ENCODE data around the gene PCBP4. TPM values are rescaled to one million over a fixed set of nuclear protein-coding genes. Genes with fewer than 3 reads are reported as not detected.

The PCBP4 gene
- total and polyA plus RNA-seq, 8 donors, result 12.5 to 122 (median 30.0) TPM

DNA sequence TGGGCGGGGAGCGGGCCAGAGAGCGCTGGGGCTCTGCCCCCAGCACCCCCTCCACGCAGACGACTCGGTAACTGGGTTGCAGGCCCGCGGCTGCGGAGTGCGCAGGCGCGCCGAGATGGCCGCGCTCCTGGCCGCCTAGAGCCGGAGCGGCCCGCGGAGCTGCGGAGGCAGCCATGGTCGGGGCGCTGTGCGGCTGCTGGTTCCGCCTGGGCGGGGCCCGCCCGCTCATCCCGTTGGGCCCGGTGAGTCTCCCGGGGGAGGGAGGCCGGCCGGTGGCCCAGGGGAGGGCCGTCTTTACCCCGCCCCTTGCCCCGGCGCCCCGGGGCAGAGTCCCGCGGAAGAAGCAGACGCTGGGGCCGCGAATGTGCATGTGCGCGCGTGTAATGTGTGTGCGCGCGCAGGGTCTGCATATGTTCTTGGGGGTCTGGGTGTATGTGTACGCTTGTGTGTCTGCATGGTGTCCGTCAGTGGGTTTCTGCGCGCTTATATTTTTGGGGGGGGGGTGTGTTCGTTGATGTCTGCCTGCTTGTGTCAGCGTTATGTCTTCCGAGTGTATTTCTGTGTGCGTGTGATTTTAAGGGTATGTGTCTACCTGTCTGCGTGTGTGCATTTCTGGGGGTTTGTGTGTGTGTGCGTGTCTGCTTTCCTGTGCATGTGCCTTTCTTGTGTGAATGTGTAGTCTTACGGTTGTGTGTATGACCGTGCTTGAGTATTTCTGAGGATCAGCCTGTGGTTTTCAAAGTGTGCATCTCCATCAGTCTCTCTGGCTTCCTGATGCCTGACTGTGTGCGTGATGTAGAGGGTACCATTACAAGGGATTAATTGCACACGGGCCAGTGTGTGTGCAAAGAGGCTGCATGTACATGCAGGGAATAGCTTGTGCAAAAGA is 8.0 kb upstream of the PCBP4 start, which contains the start of gene ABHD14A:
ABHD14A (plus strand) TSS at position 102 of the 889 bp plus-strand sequence; CDS start at position 174, 72 bp downstream.
- TF ChIP-seq POLR2A (IDR thresholded peaks at IDR 0.05) (no peak), POLR2AphosphoS5 (IDR thresholded peaks at IDR 0.05) (peak; percentile 3 to 71 (median 65)), CTCF (IDR thresholded peaks at IDR 0.05) (no peak), EP300 (IDR thresholded peaks at IDR 0.05) (no peak)
- peaks cover 0 to 9% (median 2%) of the 10 kb centered on the region in 4 donors for H3K36me3 ChIP-seq
- peaks cover 21 to 62% (median 49%) of the 10 kb centered on the region in 4 donors for H3K4me1 ChIP-seq
- H3K27me3 ChIP-seq, result no peaks in the 10 kb centered on the region
- peak; percentile 78 to 93 for DNase-seq
- no peaks in the 10 kb centered on the region for H3K9me3 ChIP-seq
- peak within 1 kb of the TSS; percentile 61 to 75 (median 65) for H3K4me3 ChIP-seq
- whole genome bisulfite sequencing, 5 donors, result 0 to 1% (median 0%) methylated on average over 26 to 63 of the region's 63 CpGs
- H3K27ac ChIP-seq, result peak within 1 kb of the TSS; percentile 88 to 97 (median 95)
- intact Hi-C loops (cut with DNase I; ENCODE audit: low total_unique reads), result no loop called here

GRCh38 chr3:51974277-51974962 is 7.2 kb upstream of the PCBP4 start:
- Histone ChIP-seq H3K27me3 (no peaks in the 10 kb centered on the region), H3K9me3 (no peaks in the 10 kb centered on the region), H3K4me1 (peaks cover 21 to 70% (median 50%) of the 10 kb centered on the region in 4 donors), H3K27ac (peak overlapping the region; percentile 88 to 97 (median 95)), H3K4me3 (peak overlapping the region; percentile 61 to 75 (median 65)), H3K36me3 (peaks cover 0 to 7% (median 2%) of the 10 kb centered on the region in 4 donors)
- intact Hi-C loops (cut with DNase I; ENCODE audit: low total_unique reads), result no loop called here
- 5 to 15% (median 13%) methylated on average over 20 to 30 of the region's 30 CpGs for WGBS, 5 donors
- peak in 1 of 2 donors; percentile 63 for DNase-seq
- TF ChIP-seq POLR2AphosphoS5 (IDR thresholded peaks at IDR 0.05) (no peak), CTCF (IDR thresholded peaks at IDR 0.05) (peak in 1 of 7 experiments; percentile 25)

DNA sequence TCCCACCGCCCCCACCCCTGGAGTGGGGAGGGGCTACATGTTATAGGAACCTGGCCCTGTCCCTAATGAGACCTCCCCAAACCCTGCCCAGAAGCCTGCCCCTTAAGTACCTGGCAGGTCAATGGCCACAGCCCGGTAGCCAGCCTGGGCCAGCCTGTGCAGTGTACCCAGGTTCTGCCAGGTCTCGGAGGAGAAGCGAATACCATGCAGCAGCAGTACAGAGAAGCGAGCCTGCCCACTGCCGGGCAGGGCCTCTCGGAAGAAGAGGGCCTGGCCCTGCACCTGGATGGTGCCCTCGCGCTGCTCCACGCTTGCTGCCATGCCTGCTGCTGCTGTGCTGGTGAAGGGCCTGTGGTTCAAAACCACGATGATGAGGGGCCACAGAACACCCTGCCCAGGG is 4.1 kb upstream of the PCBP4 start:
- H3K36me3 ChIP-seq, result peaks cover 0 to 7% (median 2%) of the 10 kb centered on the region in 4 donors
- H3K27ac ChIP-seq, result peak overlapping the region in 3 of 5 donors; percentile 8 to 42 (median 19)
- H3K27me3 ChIP-seq, result peaks cover 0 to 5% (median 0%) of the 10 kb centered on the region in 3 donors
- intact Hi-C loops (cut with DNase I; ENCODE audit: low total_unique reads), result no loop called here
- DNase-seq, result no peak
- TF ChIP-seq CTCF (IDR thresholded peaks at IDR 0.05), result no peak
- no peak for TF ChIP-seq POLR2A (IDR thresholded peaks at IDR 0.05)
- no peak for TF ChIP-seq POLR2AphosphoS5 (IDR thresholded peaks at IDR 0.05)
- TF ChIP-seq EP300 (IDR thresholded peaks at IDR 0.05), result no peak
- peaks cover 33 to 90% (median 72%) of the 10 kb centered on the region in 4 donors for H3K4me1 ChIP-seq
- 80 to 91% (median 86%) methylated on average over 10 to 11 of the region's 11 CpGs for WGBS, 5 donors
- no peak overlapping the region for H3K4me3 ChIP-seq
- no peaks in the 10 kb centered on the region for H3K9me3 ChIP-seq

- peak overlapping the region in 3 of 5 donors; percentile 8 to 42 (median 19) for H3K27ac ChIP-seq
- no peak for TF ChIP-seq POLR2AphosphoS5 (IDR thresholded peaks at IDR 0.05)
- no peak for TF ChIP-seq POLR2A (IDR thresholded peaks at IDR 0.05)
- no peak for TF ChIP-seq EP300 (IDR thresholded peaks at IDR 0.05)
- no peak for TF ChIP-seq CTCF (IDR thresholded peaks at IDR 0.05)
- DNase-seq, result peak in 1 of 2 donors; percentile 60
Measured at GRCh38 chr3:51970606-51971300, 3.5 kb upstream of the PCBP4 start.

More at GRCh38 chr3:51970606-51971300, 3.5 kb upstream of the PCBP4 start:
- H3K36me3 ChIP-seq, result peaks cover 0 to 7% (median 2%) of the 10 kb centered on the region in 4 donors
- 53 to 70% (median 55%) methylated on average over 4 to 6 of the region's 6 CpGs for WGBS, 5 donors
- no peak overlapping the region for H3K4me3 ChIP-seq
- no peaks in the 10 kb centered on the region for H3K9me3 ChIP-seq
- peaks cover 33 to 90% (median 74%) of the 10 kb centered on the region in 4 donors for H3K4me1 ChIP-seq
- peaks cover 0 to 5% (median 0%) of the 10 kb centered on the region in 3 donors for H3K27me3 ChIP-seq
- intact Hi-C loops (cut with DNase I; ENCODE audit: low total_unique reads), result no loop called here
